Endothelial cell of umbilical vein (primary cell): ENCODE measurements around the gene MMP28. TPM values are rescaled to one million over a fixed set of nuclear protein-coding genes. Genes with fewer than 3 reads are reported as not detected.

ENCODE experiments used
- BruUV-seq: library from RNA; stranded (reverse); fragments of 400-500 nt; replicated peaks from 2 replicates; lab custom pipeline; 2021; lab: Mats Ljungman, UMichigan
- CTCF ChIA-PET: fragments of 300-600, 350-600 bp; sonication (Branson Sonifier 250); formaldehyde crosslinking; loops from one replicate; lab custom pipeline; 2021; ENCODE audit warnings: antibody characterized with exemption, inconsistent platforms; lab: Charles Lee
- POLR2A ChIA-PET: fragments of 300-600, 350-600 bp; sonication (Branson Sonifier 250); formaldehyde crosslinking; loops from one replicate; lab custom pipeline; 2021; ENCODE audit warnings: antibody characterized with exemption, inconsistent platforms; lab: Charles Lee
- DNase-seq: peaks from one replicate; pipeline ENCODE4 v3.0.0-alpha.2; 2011; ENCODE audit warnings: low read depth, low spot score
- FAIRE-seq: peaks from 2 replicates; lab custom pipeline; 2011; peaks lifted over from hg19 to GRCh38; lab: Jason Lieb, UNC
- H2AFZ ChIP-seq: 2 replicates; pipeline ENCODE4 v1.6.0; 2012; ENCODE audit warnings: low read depth, low read length, control low read depth, inconsistent platforms
- H3K27ac ChIP-seq: 2 replicates; pipeline ENCODE4 v1.5.1; 2011; ENCODE audit warnings: low read depth, mild to moderate bottlenecking, control low read depth, low read length, moderate library complexity; ENCODE audit not compliant: insufficient read depth
- H3K27me3 ChIP-seq, 2 experiments: 2 replicates each; pipeline versions ENCODE4 v1.6.0 to v1.6.1; 2011; ENCODE audit warnings: low read length in 2 of 2, mixed read lengths in 1 of 2; ENCODE audit not compliant: control insufficient read depth in 2 of 2, insufficient read depth in 2 of 2
- H3K36me3 ChIP-seq, 2 experiments: 2 replicates in 1 of 2; 3 replicates in 1 of 2; pipeline ENCODE4 v1.5.1; 2011; ENCODE audit warnings: low read length in 2 of 2, mild to moderate bottlenecking in 1 of 2, moderate library complexity in 1 of 2; ENCODE audit not compliant: control insufficient read depth in 2 of 2, insufficient read depth in 2 of 2; ENCODE audit errors: extremely low read depth in 1 of 2
- H3K4me1 ChIP-seq: 3 replicates; pipeline ENCODE4 v1.5.1; 2011; ENCODE audit warnings: mild to moderate bottlenecking, low read length; ENCODE audit not compliant: control insufficient read depth, insufficient read depth; ENCODE audit errors: extremely low read depth
- H3K4me2 ChIP-seq: 2 replicates; pipeline ENCODE4 v1.6.1; 2011; ENCODE audit warnings: low read length, control low read depth, mixed read lengths; ENCODE audit not compliant: insufficient read depth
- H3K4me3 ChIP-seq, 3 experiments: fragments of 200-600 bp in 1 of 3; sonication (generic), shearing (Covaris generic) in 1 of 3; replicated peaks in 1 of 3; 2 replicates each; pipeline ENCODE4 v1.5.1; 2011 to 2016; ENCODE audit warnings: control low read depth in 3 of 3, low read length in 3 of 3, mild to moderate bottlenecking in 2 of 3, inconsistent platforms in 1 of 3, low read depth in 1 of 3, moderate library complexity in 1 of 3; ENCODE audit not compliant: insufficient read depth in 1 of 3
- H3K79me2 ChIP-seq: 2 replicates; pipeline ENCODE4 v1.6.0; 2012; ENCODE audit warnings: low read length, inconsistent platforms; ENCODE audit not compliant: control insufficient read depth, insufficient read depth
- H3K9ac ChIP-seq: replicated peaks from 2 replicates; pipeline ENCODE3; 2011; ENCODE audit warnings: low read length, control low read depth; ENCODE audit not compliant: insufficient read depth; ENCODE audit errors: extremely low read depth
- H3K9me1 ChIP-seq: replicated peaks from 3 replicates; pipeline ENCODE4 v1.6.0; 2011; ENCODE audit warnings: mild to moderate bottlenecking, low read length; ENCODE audit not compliant: control insufficient read depth, insufficient read depth; ENCODE audit errors: extremely low read depth
- H3K9me3 ChIP-seq: replicated peaks from 2 replicates; pipeline ENCODE4 v1.5.1; 2012; ENCODE audit warnings: low read length, inconsistent platforms; ENCODE audit not compliant: control insufficient read depth, insufficient read depth
- H4K20me1 ChIP-seq: replicated peaks from 2 replicates; pipeline ENCODE3; 2011; ENCODE audit warnings: mild to moderate bottlenecking, low read length; ENCODE audit not compliant: control insufficient read depth, insufficient read depth; ENCODE audit errors: extremely low read depth
- EZH2 ChIP-seq: IDR thresholded peaks from 2 replicates; pipeline ENCODE4 v1.6.1; 2012; ENCODE audit warnings: borderline replicate concordance, low read depth, mild to moderate bottlenecking, moderate library complexity, low read length, inconsistent platforms; ENCODE audit not compliant: severe bottlenecking
- FOS ChIP-seq: IDR thresholded peaks from 2 replicates; pipeline ENCODE4 v1.6.1; 2011; ENCODE audit warnings: mild to moderate bottlenecking, low read length, moderate library complexity, borderline replicate concordance; ENCODE audit not compliant: insufficient read depth
- GATA2 ChIP-seq: IDR thresholded peaks from 2 replicates; pipeline ENCODE4 v1.7.0; 2011; ENCODE audit warnings: low read depth, mild to moderate bottlenecking, moderate library complexity, mixed read lengths, low read length; ENCODE audit not compliant: insufficient read length, insufficient read depth
- JUN ChIP-seq: IDR thresholded peaks from 2 replicates; pipeline ENCODE4 v1.6.1; 2011; ENCODE audit warnings: borderline replicate concordance, low read depth; ENCODE audit not compliant: insufficient read length, insufficient read depth
- MYC ChIP-seq: IDR thresholded peaks from one replicate; pipeline ENCODE4 v1.6.1; 2011; ENCODE audit warnings: mild to moderate bottlenecking, low read depth, low read length
- POLR2A ChIP-seq: IDR thresholded peaks from 2 replicates; pipeline ENCODE4 v1.6.1; 2012; ENCODE audit warnings: low read depth, mild to moderate bottlenecking, control low read depth, low read length
- POLR2AphosphoS5 ChIP-seq: IDR thresholded peaks from 2 replicates; pipeline ENCODE4 v1.6.1; 2012; ENCODE audit warnings: low read depth, mild to moderate bottlenecking, control low read depth, low read length, moderate library complexity; ENCODE audit not compliant: insufficient read depth
- dilution Hi-C: fragments of 300-500 bp; cut with MboI; formaldehyde crosslinking; loops from one replicate; pipeline ENCODE4 v1.15.0; 2019; ENCODE audit warnings: low sequenced_read_pairs; ENCODE audit not compliant: extremely low pct_ligation_motif_present
- intact Hi-C: fragments of 100-400 bp; cut with micrococcal nuclease; formaldehyde crosslinking; loops from one replicate; pipeline ENCODE4 v1.10.0; 2022
- polyA plus RNA-seq, 4 experiments: library from polyadenylated mRNA; depleted of rRNA in 3 of 4; stranded (reverse) in 3 of 4; unstranded in 1 of 4; fragments of >200 nt; gene quantifications; 2 replicates each; pipeline versions ENCODE4 v1.2.1 to v1.2.3, GENCODE V29; 2011 to 2012; ENCODE audit warnings: missing spikeins in 1 of 4
- total RNA-seq: library from RNA; stranded (reverse); gene quantifications from 2 replicates; pipeline ENCODE4 v1.2.3, GENCODE V29; 2021
- TF ChIP-seq, protein P1 (sequence below): IDR thresholded peaks from 2 replicates; pipeline ENCODE4 v1.6.1; 2011; ENCODE audit not compliant: insufficient read depth, insufficient read length
- TF ChIP-seq, protein P2 (sequence below), 2 donors: IDR thresholded peaks; 1 replicate in 1 of 2; 2 replicates in 1 of 2; pipeline ENCODE4 v1.5.1; 2011; ENCODE audit warnings: low read length in 2 of 2, mild to moderate bottlenecking in 2 of 2, moderate library complexity in 2 of 2, control low read depth in 1 of 2, inconsistent platforms in 1 of 2, low read depth in 1 of 2; ENCODE audit not compliant: insufficient read depth in 1 of 2; ENCODE audit errors: extremely low read depth in 1 of 2

MMP28 gene
- total and polyA plus RNA-seq, 2 donors (not counting 3 experiments of a cell fraction or from before 2014, with no cell fraction given): 6.1 to 7.1 TPM

DNA sequence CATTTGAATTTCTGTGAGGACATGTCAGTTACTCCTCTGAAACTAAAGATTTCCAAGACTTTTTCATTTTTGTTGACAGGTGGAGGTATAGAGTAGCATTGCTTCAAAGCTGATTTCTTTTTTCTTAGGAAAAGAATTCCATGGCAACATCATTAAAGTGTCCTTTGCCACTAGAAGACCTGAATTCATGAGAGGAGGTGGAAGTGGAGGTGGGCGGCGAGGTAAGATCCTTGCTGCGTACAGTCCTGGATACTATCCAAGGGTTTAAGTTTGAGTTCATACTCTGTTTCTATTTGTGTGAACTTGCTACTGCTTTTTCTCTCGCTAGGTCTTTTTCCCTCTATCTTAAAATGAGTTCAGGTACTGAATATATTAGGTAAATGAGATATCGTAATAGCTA lies 46.8 kb upstream of the MMP28 start:
- Histone ChIP-seq H3K4me3 (no peak overlapping the region), H3K27ac (no peak overlapping the region), H2AFZ (no peak overlapping the region), H3K27me3 (no peaks in the 10 kb centered on the region), H3K79me2 (peaks cover 5% of the 10 kb centered on the region), H3K9me3 (no peaks in the 10 kb centered on the region), H4K20me1 (no peaks in the 10 kb centered on the region), H3K4me1 (no peaks in the 10 kb centered on the region), H3K9me1 (no peaks in the 10 kb centered on the region), H3K9ac (no peak overlapping the region), H3K4me2 (no peak overlapping the region), H3K36me3 (peaks cover 34 to 42% of the 10 kb centered on the region in 2 experiments)
- intact Hi-C loops (loop anchor here (10.0 kb wide), 2 partner anchors 103 to 233 kb away; partner anchors contain the start of gene LYZL6), dilution Hi-C loops (no loop called here)
- FAIRE-seq (no peak), DNase-seq (no peak)
- ChIA-PET CTCF (interaction anchor here (1.1 to 1.3 kb wide), 3 partner anchors 9 to 78 kb away, joined by 3 to 5 read pairs (median 3); no protein-coding TSS in a partner anchor), POLR2A (interaction anchor here (0.7 kb wide), 1 partner anchor 9 kb away, joined by 5 read pairs; no protein-coding TSS in a partner anchor)
- no TSS peak for BruUV-seq
- TF ChIP-seq, protein P1, sequence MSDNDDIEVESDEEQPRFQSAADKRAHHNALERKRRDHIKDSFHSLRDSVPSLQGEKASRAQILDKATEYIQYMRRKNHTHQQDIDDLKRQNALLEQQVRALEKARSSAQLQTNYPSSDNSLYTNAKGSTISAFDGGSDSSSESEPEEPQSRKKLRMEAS: no peak
- TF ChIP-seq, protein P2, sequence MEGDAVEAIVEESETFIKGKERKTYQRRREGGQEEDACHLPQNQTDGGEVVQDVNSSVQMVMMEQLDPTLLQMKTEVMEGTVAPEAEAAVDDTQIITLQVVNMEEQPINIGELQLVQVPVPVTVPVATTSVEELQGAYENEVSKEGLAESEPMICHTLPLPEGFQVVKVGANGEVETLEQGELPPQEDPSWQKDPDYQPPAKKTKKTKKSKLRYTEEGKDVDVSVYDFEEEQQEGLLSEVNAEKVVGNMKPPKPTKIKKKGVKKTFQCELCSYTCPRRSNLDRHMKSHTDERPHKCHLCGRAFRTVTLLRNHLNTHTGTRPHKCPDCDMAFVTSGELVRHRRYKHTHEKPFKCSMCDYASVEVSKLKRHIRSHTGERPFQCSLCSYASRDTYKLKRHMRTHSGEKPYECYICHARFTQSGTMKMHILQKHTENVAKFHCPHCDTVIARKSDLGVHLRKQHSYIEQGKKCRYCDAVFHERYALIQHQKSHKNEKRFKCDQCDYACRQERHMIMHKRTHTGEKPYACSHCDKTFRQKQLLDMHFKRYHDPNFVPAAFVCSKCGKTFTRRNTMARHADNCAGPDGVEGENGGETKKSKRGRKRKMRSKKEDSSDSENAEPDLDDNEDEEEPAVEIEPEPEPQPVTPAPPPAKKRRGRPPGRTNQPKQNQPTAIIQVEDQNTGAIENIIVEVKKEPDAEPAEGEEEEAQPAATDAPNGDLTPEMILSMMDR (IDR thresholded peaks at IDR 0.05; ENCODE audit: extremely low read depth in 1 of 2, insufficient read depth in 1 of 2, low read depth in 1 of 2, low read length in 2 of 2): no peak
- TF ChIP-seq POLR2AphosphoS5: no peak
- no peak for TF ChIP-seq POLR2A
- TF ChIP-seq FOS: no peak
- TF ChIP-seq JUN: no peak
- no peak for TF ChIP-seq EZH2
- TF ChIP-seq GATA2: no peak
- no peak for TF ChIP-seq MYC
